Adrenal gland (tissue), 19 donors: ENCODE data around the gene AGAP1. TPM values are rescaled to one million over a fixed set of nuclear protein-coding genes. Genes with fewer than 3 reads are reported as not detected.

Experiments used
- DNase-seq, 7 donors: peaks; one replicate each; pipeline ENCODE4 v3.0.0-alpha.2; 2019 to 2020
- H3K27ac ChIP-seq, 5 donors: fragments of 200-600 bp; sonication (generic) in 4 of 5; 1 replicate in 3 of 5; 2 replicates in 2 of 5; pipeline versions ENCODE4 v1.5.1 to v1.8.0; 2016 to 2020; ENCODE audit warnings: mild to moderate bottlenecking in 1 of 5
- H3K27me3 ChIP-seq: fragments of 200-600 bp; 2 replicates; pipeline ENCODE4 v1.8.0; 2021
- H3K36me3 ChIP-seq, 2 donors: fragments of 200-600 bp; replicated peaks in 1 of 2; 1 replicate in 1 of 2; 2 replicates in 1 of 2; pipeline versions ENCODE4 v1.5.1 to v1.8.0; 2018 to 2022
- H3K4me1 ChIP-seq, 2 donors: fragments of 200-600 bp; replicated peaks in 1 of 2; 1 replicate in 1 of 2; 2 replicates in 1 of 2; pipeline versions ENCODE4 v1.5.1 to v1.8.0; 2018 to 2021
- H3K4me3 ChIP-seq, 4 donors: fragments of 200-600 bp; sonication (generic) in 3 of 4; one replicate each; pipeline ENCODE4 v1.5.1; 2016 to 2018
- H3K9me3 ChIP-seq, 3 donors: fragments of 200-600 bp; sonication (generic) in 1 of 3; replicated peaks in 1 of 3; 1 replicate in 2 of 3; 2 replicates in 1 of 3; pipeline versions ENCODE4 v1.5.1 to v1.8.0; 2016 to 2021
- POLR2A ChIP-seq, 2 donors: fragments of 450-650 bp; IDR thresholded peaks; one replicate each; pipeline ENCODE4 v1.6.1; 2017; ENCODE audit warnings: antibody characterized with exemption in 2 of 2, mild to moderate bottlenecking in 2 of 2, moderate library complexity in 1 of 2
- WGBS, 4 donors: extraction: QIAGEN DNeasy Blood & Tissue Kit in 2 of 4; methylation state at CpG; one replicate each; pipeline versions ENCODE4 v1.1.5 to v1.1.7; 2013 to 2017; 5-methylcytosine and 5-hydroxymethylcytosine counted together
- intact Hi-C, 2 donors: fragments of 100-400 bp; cut with DNase I; formaldehyde crosslinking; loops; one replicate each; pipeline versions ENCODE4 v1.14.1 to v1.15.0; 2022 to 2023
- long read RNA-seq, 10 donors: library from polyadenylated mRNA in 3 of 10; unstranded in 2 of 10; stranded (forward) in 1 of 10; transcript quantifications; one replicate each; pipeline ENCODE4 v2.0.0 and lab custom pipeline, GENCODE V29; 2021 to 2026
- polyA plus RNA-seq, 3 donors: library from polyadenylated mRNA; stranded (reverse); fragments of 200-250 nt in 2 of 3; fragments of 350-450 nt in 1 of 3; fragmentation: Illumina TruSeq in 1 of 3; extraction: RNeasy Lipid Tissue Mini Kit (QIAGEN cat#74804) in 1 of 3; gene quantifications; one replicate each; pipeline ENCODE4 v1.2.3, GENCODE V29; 2013 to 2014
- total RNA-seq, 9 donors: library from RNA; depleted of rRNA in 4 of 9; stranded (reverse); fragments of >200 nt in 4 of 9; fragments of 120-200 nt in 1 of 9; fragmentation: NEBNext Ultra II Directional in 1 of 9; extraction: Animal tissue kit (Norgen Biotek cat#: 25700) in 1 of 9; gene quantifications; one replicate each; pipeline versions ENCODE4 v1.1.0 to v1.2.4, GENCODE V29; 2013 to 2023
- TF ChIP-seq, protein P1 (sequence below), 6 experiments: fragments of 450-650 bp in 4 of 6; fragments of 200-600 bp in 2 of 6; sonication (generic) in 1 of 6; IDR thresholded peaks; 1 replicate in 5 of 6; 2 replicates in 1 of 6; pipeline versions ENCODE4 v1.5.1 to v1.8.0; 2016 to 2021; ENCODE audit warnings: antibody characterized with exemption in 6 of 6, mild to moderate bottlenecking in 2 of 6, moderate library complexity in 1 of 6
- donor health status: healthy with polysubstance abuse.
- donor health status: Bipolar disorder and iron deficiency.
- donor health status: DM: yes; HTN: yes; CAD: no.
- donor health status: DM: no; HTN: no; CAD: no.
- donor health status: DM: no; HTN: no; CAD: no.
- donor health status: DM: yes; HTN: yes; CAD: no.

AGAP1 gene
- total RNA-seq: 10 to 100 TPM; 10.1 to 29.6 (median 18.4) TPM
- polyA plus RNA-seq: 10 to 100 TPM in 1 of 3 donors, 1 to 10 TPM in 2; 5.3 to 11.0 (median 7.0) TPM
- long read RNA-seq, donor 1: 0 reads
- long read RNA-seq, donor 2: 0 reads
- long read RNA-seq, donor 3: 0 reads
- long read RNA-seq, donor 4, partial matches to known transcripts: 2 of 5 reads
- long read RNA-seq, donor 4, other reads (novel, unspliced or antisense): 3 of 5 reads
- long read RNA-seq, donor 5, partial matches to known transcripts: 0 of 4 reads
- long read RNA-seq, donor 5, other reads (novel, unspliced or antisense): 4 of 4 reads
- long read RNA-seq, donor 6, partial matches to known transcripts: 1 of 4 reads
- long read RNA-seq, donor 6, other reads (novel, unspliced or antisense): 3 of 4 reads
- long read RNA-seq, donor 7, full-length matches to known transcripts: 1 of 1 reads
- long read RNA-seq, donor 7, partial matches to known transcripts: 0 of 1 reads
- long read RNA-seq, donor 7, other reads (novel, unspliced or antisense): 0 of 1 reads
- long read RNA-seq, donor 8: 0 reads
- long read RNA-seq, donor 9: 0 reads
- long read RNA-seq, donor 10: 0 reads

DNA sequence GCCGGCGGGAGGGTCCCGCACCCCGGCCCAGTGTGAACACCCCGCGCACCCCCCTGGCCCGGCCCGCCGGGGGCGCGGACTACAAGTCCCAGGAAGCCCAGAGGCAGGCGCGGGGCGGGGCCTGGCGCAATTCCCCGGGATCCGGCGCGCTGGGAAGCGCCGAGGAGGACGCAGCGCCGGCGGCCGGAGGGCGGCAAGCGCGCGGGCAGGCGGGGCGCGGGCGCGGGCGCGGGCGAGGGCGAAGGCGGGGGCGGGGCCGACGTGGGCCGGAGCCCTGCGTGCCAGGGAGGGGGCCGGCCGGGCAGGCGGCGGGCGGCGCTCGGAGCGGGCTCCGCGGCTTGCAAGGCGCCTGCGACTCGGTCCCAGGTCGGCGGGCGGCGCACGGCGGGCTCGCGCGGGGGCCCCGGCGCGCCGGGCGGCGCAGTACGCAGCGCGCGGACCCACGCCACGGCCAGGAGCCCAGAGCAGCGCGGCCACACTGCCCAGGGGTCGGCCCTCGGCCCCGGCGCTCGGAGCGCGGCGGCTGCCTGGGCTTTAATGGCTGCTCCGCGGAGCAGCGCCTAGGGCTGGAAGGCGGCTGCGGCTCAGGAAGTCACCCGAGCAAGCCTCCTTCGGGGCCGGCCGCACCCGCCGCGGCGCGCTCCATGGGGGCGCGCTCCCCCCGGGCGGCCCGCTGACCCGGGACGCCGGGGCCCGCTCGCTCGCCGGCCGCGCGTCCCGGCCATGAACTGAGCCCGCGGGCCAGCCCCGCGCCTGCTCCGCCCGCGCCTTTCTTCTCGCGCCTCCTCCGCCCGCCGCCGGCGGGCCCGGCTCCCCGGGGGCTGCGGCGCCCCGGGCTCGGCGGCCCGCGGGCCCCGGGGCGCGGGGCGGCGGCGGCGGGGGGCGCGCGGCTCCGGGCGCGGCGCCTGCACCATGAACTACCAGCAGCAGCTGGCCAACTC, at the start of gene AGAP1:
TSS of gene AGAP1 (plus strand) at position 269 of the 941 bp plus-strand sequence.
- H3K27ac ChIP-seq: peak within 1 kb of the TSS in 3 of 5 donors; percentile 72 to 90 (median 80)
- DNase-seq: peak; percentile 87 to 93 (median 91)

DNA sequence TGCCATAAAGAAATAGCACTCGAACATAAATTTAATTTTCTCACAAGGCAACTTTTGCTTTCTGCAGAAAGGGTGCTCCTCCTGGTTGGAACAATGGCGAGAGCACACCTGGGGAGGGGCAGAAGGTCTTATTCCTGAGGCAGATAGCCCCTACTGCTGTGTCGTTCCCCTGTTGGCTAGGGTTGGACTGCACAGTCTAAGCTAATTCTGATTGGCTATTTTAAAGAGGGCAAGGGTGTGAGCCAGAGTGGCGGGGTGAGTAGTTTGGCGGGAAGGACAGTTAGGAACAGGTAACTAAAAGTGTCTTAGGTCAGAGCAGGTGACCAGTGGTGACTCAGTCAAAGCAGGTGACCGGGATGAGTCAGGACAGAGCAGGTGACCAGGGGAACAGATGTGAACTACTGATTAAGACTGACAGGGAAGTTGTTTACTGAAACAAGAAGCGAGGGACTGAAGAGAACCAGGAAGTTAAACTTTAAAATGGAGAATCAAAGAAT, 49.7 kb upstream of the AGAP1 start:
- H3K4me1 ChIP-seq: no peaks in the 10 kb centered on the region
- H3K36me3 ChIP-seq: no peaks in the 10 kb centered on the region
- TF ChIP-seq, protein P1, sequence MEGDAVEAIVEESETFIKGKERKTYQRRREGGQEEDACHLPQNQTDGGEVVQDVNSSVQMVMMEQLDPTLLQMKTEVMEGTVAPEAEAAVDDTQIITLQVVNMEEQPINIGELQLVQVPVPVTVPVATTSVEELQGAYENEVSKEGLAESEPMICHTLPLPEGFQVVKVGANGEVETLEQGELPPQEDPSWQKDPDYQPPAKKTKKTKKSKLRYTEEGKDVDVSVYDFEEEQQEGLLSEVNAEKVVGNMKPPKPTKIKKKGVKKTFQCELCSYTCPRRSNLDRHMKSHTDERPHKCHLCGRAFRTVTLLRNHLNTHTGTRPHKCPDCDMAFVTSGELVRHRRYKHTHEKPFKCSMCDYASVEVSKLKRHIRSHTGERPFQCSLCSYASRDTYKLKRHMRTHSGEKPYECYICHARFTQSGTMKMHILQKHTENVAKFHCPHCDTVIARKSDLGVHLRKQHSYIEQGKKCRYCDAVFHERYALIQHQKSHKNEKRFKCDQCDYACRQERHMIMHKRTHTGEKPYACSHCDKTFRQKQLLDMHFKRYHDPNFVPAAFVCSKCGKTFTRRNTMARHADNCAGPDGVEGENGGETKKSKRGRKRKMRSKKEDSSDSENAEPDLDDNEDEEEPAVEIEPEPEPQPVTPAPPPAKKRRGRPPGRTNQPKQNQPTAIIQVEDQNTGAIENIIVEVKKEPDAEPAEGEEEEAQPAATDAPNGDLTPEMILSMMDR (IDR thresholded peaks at IDR 0.05): no peak
- no peak for TF ChIP-seq POLR2A (IDR thresholded peaks at IDR 0.05)
- H3K4me3 ChIP-seq: no peak overlapping the region
- H3K27ac ChIP-seq: no peak overlapping the region
- 91 to 94% (median 92%) methylated on average over 7 of the region's 7 CpGs for WGBS, 4 donors
- no peaks in the 10 kb centered on the region for H3K9me3 ChIP-seq
- DNase-seq: peak in 1 of 7 donors; percentile 20
- H3K27me3 ChIP-seq: no peaks in the 10 kb centered on the region
- intact Hi-C loops: no loop called here

More for the DNA sequence above, at the start of gene AGAP1:
- 0 to 3% (median 1%) methylated on average over 5 to 152 of the region's 156 CpGs for WGBS, 4 donors
- Histone ChIP-seq H3K27me3 (no peaks in the 10 kb centered on the region), H3K9me3 (no peaks in the 10 kb centered on the region), H3K4me3 (peak within 1 kb of the TSS; percentile 31 to 96 (median 60)), H3K4me1 (peaks cover 12 to 19% of the 10 kb centered on the region in 2 donors), H3K36me3 (no peaks in the 10 kb centered on the region)
- intact Hi-C loops: loop anchor here (10.0 kb wide), 1 partner anchor 359 kb away; no protein-coding TSS in a partner anchor
- peak; percentile 35 to 41 for TF ChIP-seq POLR2A (IDR thresholded peaks at IDR 0.05)
- TF ChIP-seq, protein P1 (IDR thresholded peaks at IDR 0.05): no peak

DNA sequence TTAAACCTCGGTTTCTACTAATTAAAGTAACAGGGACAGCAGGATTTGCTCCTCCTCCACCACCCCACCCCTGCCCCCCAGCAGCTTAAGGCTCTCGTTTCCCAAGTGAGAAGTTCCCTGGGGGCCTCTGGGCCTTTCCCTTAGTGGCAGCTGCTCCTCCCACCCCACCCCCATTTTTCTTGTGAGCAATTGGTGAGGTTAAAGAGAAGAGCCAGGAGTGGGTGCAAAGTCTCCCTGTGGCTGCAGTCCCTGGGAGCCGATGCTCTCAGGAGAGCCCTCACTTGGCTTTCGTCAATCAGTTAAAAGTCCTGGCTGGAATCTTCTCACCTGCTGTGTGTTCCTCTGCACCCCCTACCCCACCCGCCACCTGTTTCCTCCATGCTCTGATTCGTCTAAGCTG, 48.7 kb upstream of the AGAP1 start:
- 82 to 91% (median 87%) methylated on average over 6 of the region's 6 CpGs for WGBS, 4 donors
- H3K27ac ChIP-seq: no peak overlapping the region
- no peaks in the 10 kb centered on the region for H3K36me3 ChIP-seq
- no peaks in the 10 kb centered on the region for H3K9me3 ChIP-seq
- intact Hi-C loops: no loop called here
- no peak overlapping the region for H3K4me3 ChIP-seq
- no peaks in the 10 kb centered on the region for H3K27me3 ChIP-seq
- H3K4me1 ChIP-seq: no peaks in the 10 kb centered on the region
- no peak for DNase-seq
- TF ChIP-seq, protein P1 (IDR thresholded peaks at IDR 0.05): no peak
- no peak for TF ChIP-seq POLR2A (IDR thresholded peaks at IDR 0.05)
